GM12873 (cell line): ENCODE results near the gene CLUH.

Source experiments
- TF ChIP-seq, protein P1 (sequence below): IDR thresholded peaks from 2 replicates; pipeline ENCODE4 v1.5.1; 2012; ENCODE audit warnings: low read depth, mild to moderate bottlenecking, moderate library complexity, low read length, control low read depth; ENCODE audit not compliant: insufficient read depth; ENCODE audit errors: missing control alignments

Gene CLUH

DNA sequence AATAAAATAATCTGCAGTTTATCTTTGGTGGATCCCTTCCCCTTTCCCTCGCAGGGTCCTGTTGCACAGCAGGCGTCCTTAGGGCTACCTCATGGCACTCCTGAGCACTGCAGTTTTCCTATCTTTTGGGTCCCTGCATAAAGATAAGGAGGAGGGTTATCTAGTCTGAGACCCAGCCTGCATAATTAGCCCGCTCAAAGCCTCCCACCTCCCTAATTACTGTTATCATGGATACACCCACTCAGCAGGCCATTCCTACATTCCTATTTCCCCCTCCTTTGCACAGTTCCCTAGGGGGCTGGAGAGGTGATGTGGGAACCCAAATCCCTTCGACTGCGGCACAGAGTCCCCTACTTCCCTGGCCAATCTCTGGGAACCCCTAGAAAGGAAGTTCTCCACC lies 5.1 kb upstream of the CLUH start:
- TF ChIP-seq, protein P1, sequence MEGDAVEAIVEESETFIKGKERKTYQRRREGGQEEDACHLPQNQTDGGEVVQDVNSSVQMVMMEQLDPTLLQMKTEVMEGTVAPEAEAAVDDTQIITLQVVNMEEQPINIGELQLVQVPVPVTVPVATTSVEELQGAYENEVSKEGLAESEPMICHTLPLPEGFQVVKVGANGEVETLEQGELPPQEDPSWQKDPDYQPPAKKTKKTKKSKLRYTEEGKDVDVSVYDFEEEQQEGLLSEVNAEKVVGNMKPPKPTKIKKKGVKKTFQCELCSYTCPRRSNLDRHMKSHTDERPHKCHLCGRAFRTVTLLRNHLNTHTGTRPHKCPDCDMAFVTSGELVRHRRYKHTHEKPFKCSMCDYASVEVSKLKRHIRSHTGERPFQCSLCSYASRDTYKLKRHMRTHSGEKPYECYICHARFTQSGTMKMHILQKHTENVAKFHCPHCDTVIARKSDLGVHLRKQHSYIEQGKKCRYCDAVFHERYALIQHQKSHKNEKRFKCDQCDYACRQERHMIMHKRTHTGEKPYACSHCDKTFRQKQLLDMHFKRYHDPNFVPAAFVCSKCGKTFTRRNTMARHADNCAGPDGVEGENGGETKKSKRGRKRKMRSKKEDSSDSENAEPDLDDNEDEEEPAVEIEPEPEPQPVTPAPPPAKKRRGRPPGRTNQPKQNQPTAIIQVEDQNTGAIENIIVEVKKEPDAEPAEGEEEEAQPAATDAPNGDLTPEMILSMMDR, result no peak

DNA sequence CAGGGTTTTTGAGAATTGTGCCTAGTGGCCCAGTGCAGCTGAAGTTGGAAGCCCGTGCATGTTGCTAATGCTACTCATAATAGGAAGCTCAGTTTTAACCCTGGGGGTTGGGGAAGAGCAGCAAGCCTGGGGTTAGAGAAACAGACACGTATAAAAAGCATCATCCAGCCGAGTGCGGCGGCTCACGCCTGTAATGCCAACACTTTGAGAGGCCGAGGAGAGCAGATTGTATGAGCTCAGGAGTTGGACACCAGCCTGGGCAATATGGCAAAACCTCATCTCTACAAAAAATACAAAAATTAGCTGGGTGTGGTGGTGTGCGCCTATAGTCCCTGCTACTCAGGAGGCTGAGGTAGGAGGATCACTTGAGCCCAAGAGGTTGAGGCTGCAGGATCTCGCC lies 2.3 kb upstream of the CLUH start:
- TF ChIP-seq, protein P1, result no peak

DNA sequence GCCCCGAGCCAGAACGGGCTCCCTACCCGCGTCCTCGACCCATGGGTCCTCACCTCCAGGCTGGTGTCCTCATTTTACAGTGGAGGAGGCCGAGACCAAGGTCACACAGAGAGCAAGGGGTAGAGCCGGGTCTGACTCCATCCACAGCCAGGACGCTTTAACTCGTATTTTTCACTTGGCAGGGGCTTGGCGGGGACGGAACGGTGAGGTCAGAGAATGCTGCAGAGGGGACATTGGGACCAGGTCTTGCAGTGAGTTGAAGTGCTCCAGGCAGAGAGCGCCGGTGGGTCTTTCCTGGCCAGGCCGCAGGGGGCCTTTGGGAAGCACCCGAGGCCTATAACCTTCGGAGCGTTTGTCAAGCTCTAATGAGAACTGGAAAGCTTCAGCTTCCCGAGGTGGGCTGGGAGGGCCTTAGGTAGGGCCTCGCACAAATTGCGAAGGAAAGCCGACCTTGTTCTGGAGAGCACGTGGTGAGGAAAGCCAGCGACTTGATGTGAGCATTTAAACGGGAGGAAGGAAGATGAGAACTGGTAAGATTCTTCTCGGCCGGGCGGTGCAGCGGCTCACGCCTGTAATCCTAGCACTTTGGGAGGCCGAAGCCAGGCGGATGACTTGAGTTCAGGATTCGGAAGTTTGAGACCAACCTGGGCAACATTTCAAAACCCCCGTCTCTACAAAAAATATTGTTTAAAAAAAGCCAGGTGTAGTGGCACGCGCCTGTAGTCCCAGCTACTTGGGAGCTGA lies 908 bp upstream of the CLUH start:
- TF ChIP-seq, protein P1, result no peak

DNA sequence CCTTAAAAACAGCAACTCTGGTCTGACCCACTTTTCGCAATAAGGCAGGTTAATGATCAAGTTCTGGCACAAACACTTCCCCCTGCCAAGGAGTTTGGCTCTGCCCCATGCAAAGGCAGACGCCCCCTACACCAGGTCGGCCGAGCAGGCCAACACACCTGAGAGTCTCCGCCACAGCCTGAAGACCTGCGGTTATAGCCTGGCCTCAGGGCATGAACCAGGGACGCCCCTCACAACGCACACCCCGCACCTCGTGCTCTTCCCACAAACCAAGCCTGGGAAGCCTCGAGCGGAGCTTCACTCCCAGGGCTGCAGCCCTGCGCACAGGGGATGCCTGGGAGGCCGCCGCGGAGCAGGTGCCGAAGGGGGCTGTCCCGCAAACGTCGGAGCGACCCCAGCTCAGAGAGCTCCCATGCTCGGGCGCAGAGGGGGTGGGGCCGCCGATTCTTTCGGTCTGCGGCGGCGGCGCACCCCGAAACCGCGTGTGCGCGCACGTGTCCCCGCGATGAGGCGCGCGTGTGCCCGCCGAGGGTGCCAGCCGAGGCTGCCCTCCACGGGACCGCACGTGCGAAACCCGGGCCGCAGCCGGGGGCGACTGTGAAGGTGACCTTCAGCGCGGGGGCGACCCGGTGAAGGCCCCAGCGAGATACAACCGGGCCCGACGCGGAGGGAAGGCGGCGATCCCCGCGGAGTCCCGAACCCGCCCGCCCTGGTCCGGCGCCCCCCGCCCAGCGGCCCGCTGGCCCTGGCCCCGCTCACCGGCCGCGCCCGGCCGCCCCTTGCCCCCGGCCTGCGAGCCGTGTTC lies 559 bp downstream of the CLUH start:
- TF ChIP-seq, protein P1, result no peak

DNA sequence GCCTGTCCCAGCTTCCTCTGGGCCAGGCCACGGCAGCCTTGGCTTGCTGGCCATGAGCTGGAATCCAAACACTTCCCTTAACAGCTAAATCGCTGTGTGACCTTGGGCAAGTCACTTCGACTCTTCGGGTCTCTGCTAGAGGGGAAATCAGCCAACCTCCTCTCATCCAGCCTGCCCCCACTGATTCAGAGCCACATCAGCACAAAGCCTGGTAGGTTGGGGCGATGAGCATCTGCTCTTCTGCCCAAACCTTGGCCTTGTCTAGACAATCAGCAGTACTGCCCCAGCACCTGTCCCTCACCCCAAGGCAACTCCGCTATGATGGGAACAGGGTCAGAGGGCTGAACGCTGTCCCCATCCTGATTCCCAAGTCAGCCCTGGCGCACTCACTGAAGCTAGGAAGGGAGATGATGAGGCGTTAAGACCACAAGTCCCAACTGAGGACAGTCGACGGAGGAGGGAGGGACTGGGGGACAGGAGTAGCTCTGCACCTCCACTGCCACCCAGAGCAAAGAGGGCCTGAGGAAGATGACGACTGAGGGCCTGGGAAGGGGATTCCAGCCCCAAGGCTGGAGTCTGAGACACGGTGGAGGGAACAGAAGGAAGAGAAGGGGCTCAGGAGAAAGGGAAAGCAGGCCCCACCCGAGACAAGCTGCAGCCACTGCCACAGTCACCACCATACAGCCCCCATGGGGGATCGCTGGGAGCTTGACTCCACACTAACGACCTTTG lies 1.3 kb downstream of the CLUH start:
- TF ChIP-seq, protein P1, result no peak

DNA sequence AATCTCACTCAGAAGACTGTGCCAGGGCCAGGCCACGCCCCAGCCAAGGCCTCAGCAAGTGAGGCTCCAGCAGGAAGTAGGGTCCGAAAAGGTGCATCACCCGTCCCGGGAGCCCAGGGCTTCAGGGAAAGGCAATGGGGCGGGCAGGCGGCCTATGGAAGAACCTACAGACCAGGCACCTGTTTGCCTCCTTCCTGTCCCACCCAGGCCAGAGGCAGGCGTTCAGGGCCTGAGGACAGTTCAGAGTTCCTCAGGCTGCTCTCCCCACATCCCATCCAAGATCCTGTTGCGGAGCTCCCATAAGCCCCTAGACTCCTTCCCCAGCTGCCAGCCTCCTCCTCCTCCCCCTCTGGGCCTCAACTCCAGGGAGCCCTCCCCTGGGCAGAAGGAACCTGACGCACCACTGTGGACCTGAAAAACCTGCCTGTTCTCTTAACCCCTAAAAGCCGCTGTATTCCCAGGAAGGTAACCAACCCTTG lies 2.3 kb downstream of the CLUH start:
- TF ChIP-seq, protein P1, result no peak
